SK-N-MC (cell line): Measurements from ENCODE around the gene BUD23.

ENCODE experiments used
- EZH2 ChIP-seq: fragments of 200-600 bp; sonication (generic); IDR thresholded peaks from one replicate; pipeline ENCODE4 v1.6.1; 2017; ENCODE audit warnings: antibody characterized with exemption
- FOXP2 ChIP-seq: optimal IDR thresholded peaks from 2 replicates; pipeline ENCODE3; 2011; ENCODE audit warnings: mild to moderate bottlenecking, moderate library complexity; ENCODE audit not compliant: insufficient read depth; ENCODE audit errors: extremely low read length, control extremely low read depth
- POLR2AphosphoS5 ChIP-seq: IDR thresholded peaks from 2 replicates; pipeline ENCODE4 v1.6.1; 2012; ENCODE audit warnings: mild to moderate bottlenecking, low read depth, low read length, borderline replicate concordance

DNA sequence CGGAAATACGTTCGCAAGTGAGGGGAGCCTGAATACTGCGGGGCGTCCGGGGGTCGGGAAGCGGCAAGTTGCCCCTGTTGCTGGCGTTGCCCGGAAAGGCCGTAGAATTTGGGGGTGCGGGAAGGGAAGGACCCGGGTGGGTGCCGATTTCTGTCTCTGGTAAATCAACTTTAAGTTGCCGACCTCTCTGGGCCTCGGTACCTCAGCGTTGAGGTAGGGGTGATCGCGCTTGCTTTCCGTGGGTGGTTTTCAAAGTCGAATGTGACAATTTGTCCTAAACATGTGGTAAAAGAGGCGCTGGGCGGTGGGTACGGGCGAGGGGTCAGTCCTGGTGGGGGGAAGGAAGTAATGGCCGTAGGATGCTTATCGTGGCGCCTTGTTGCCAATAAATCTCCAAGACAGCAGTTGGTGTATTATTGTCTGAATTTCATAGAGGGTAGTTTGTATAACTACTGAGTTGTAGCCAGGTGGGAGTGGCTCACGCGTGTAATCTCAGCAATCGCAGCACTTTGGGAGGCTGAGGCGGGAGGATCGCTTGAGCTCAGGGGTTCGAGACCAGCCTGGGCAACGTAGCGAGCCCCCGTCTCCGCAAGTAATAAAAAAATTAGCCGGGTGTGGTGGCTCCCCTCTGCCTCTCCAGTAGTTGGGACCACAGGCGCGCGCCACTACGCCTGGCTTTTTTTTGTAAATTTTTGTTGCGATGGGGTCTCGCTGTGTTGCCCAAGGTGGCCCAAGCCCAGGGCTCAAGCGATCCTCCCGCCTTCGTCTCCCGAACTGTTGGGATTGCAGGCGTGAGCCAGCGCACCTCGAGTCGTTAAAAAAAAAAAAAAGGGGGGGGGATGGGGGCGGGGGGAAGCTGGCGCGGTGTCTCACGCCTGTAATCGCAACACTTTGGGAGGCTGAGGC is 644 bp downstream of the BUD23 start:
- no peak for TF ChIP-seq EZH2
- TF ChIP-seq POLR2AphosphoS5: no peak
- TF ChIP-seq FOXP2: no peak
